ENCODE measurements around the gene PLPP6. TPM values are rescaled to one million over a fixed set of nuclear protein-coding genes. Genes with fewer than 3 reads are reported as not detected.

Gene PLPP6
- 10 to 100 TPM in 3 of 4 donors, 1 to 10 TPM in 1; 7.1 to 22.7 (median 16.3) TPM for total RNA-seq

DNA sequence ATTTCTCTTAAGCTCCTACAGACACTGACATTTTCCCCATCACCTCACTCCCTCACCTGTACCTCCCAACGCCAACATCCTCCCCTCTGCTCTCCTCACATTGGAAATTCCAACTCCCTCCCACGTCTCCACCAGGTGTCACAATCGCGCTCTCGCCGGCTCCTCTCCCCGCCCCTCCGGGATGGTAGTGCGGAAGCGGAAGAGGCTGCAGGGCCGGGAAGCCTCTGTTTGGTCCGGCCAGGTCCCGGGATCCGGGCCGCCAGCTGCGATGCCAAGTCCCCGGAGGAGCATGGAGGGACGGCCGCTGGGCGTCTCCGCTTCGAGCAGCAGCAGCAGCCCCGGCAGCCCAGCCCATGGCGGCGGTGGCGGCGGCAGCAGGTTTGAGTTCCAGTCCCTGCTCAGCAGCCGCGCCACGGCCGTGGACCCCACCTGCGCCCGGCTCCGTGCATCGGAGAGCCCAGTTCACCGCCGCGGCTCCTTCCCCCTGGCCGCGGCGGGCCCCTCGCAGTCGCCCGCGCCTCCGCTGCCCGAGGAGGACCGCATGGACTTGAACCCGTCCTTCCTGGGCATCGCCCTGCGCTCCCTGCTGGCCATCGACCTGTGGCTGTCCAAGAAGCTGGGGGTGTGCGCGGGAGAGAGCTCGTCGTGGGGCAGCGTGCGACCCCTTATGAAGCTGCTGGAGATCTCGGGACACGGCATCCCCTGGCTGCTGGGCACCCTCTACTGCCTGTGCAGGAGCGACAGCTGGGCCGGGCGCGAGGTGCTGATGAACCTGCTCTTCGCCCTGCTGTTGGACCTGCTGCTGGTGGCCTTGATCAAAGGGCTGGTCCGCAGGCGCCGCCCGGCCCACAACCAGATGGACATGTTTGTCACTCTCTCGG lies at the start of gene PLPP6:
Gene PLPP6 (plus strand): TSS at position 187 of the 881 bp plus-strand sequence. CDS start 82 bp downstream, at position 269.
- in situ Hi-C loops (cut with MboI; ENCODE audit: low pct_ligation_motif_present in 1 of 4, low pct_unique_long_range_greater_than_20kb in 1 of 4, low sequenced_read_pairs in 3 of 4), result loop anchor here in 1 of 4 donors (25.0 kb wide), 1 partner anchor 325 kb away; the partner anchor contains the start of gene JAK2
- no peaks in the 10 kb centered on the region for H3K36me3 ChIP-seq
- H3K4me1 ChIP-seq, result peaks cover 3 to 54% (median 30%) of the 10 kb centered on the region in 4 donors
- no peaks in the 10 kb centered on the region for H3K27me3 ChIP-seq
- 8% methylated on average over 40 of the region's 70 CpGs; no CpG with 5 or more reads in 1 of the 2 donors for WGBS, 2 donors (ENCODE audit: low coverage in 1 of 2)
- H3K9me3 ChIP-seq, result no peaks in the 10 kb centered on the region
- intact Hi-C loops (cut with DNase I; ENCODE audit: low total_unique reads), result loop anchor here (2.0 kb wide), 1 partner anchor 16 kb away; the partner anchor contains the start of gene CDC37L1
- H3K4me3 ChIP-seq, result peak within 1 kb of the TSS; percentile 62 to 99 (median 82)
- peak within 1 kb of the TSS; percentile 87 to 94 (median 92) for H3K27ac ChIP-seq
- TF ChIP-seq, protein P1, sequence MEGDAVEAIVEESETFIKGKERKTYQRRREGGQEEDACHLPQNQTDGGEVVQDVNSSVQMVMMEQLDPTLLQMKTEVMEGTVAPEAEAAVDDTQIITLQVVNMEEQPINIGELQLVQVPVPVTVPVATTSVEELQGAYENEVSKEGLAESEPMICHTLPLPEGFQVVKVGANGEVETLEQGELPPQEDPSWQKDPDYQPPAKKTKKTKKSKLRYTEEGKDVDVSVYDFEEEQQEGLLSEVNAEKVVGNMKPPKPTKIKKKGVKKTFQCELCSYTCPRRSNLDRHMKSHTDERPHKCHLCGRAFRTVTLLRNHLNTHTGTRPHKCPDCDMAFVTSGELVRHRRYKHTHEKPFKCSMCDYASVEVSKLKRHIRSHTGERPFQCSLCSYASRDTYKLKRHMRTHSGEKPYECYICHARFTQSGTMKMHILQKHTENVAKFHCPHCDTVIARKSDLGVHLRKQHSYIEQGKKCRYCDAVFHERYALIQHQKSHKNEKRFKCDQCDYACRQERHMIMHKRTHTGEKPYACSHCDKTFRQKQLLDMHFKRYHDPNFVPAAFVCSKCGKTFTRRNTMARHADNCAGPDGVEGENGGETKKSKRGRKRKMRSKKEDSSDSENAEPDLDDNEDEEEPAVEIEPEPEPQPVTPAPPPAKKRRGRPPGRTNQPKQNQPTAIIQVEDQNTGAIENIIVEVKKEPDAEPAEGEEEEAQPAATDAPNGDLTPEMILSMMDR (IDR thresholded peaks at IDR 0.05), result peak; percentile 46 to 71 (median 55)
- TF ChIP-seq POLR2A (IDR thresholded peaks at IDR 0.05) (peak; percentile 87), EP300 (IDR thresholded peaks at IDR 0.05; ENCODE audit: low read depth) (no peak), POLR2AphosphoS5 (IDR thresholded peaks at IDR 0.05) (peak; percentile 78 to 94 (median 92))
- peak; percentile 93 for DNase-seq

DNA sequence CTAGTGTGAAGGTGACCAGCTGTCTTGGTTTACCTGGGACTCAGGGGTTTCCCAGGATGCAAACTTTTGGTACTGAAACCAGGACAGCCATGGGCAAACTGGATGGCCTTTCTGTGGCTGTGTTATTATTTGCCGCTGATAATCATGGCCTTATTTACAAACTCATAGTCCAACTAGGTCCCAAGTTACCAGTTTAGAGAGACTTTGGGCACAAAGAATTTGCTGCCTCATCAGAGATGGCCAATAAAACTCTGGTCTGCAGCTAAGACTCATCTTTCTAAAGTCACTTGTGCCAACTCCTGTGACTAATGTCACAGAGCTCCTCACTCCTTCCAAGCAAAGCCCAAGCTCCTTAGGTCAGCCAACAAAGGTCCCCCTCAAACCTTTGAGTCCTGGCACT lies 47.5 kb upstream of the PLPP6 start:
- Histone ChIP-seq H3K36me3 (no peaks in the 10 kb centered on the region), H3K4me3 (no peak overlapping the region), H3K4me1 (no peaks in the 10 kb centered on the region), H3K27ac (no peak overlapping the region), H3K9me3 (no peaks in the 10 kb centered on the region), H3K27me3 (no peaks in the 10 kb centered on the region)
- intact Hi-C loops (cut with DNase I; ENCODE audit: low total_unique reads), result no loop called here
- no peak for DNase-seq
- 83% methylated on average over 1 of the region's 1 CpG; no CpG with 5 or more reads in 1 of the 2 donors for WGBS, 2 donors (ENCODE audit: low coverage in 1 of 2)
- in situ Hi-C loops (cut with MboI; ENCODE audit: low pct_ligation_motif_present in 1 of 4, low pct_unique_long_range_greater_than_20kb in 1 of 4, low sequenced_read_pairs in 3 of 4), result no loop called here
- TF ChIP-seq POLR2A (IDR thresholded peaks at IDR 0.05) (no peak), POLR2AphosphoS5 (IDR thresholded peaks at IDR 0.05) (no peak), EP300 (IDR thresholded peaks at IDR 0.05; ENCODE audit: low read depth) (no peak)
- TF ChIP-seq, protein P1 (IDR thresholded peaks at IDR 0.05), result no peak

DNA sequence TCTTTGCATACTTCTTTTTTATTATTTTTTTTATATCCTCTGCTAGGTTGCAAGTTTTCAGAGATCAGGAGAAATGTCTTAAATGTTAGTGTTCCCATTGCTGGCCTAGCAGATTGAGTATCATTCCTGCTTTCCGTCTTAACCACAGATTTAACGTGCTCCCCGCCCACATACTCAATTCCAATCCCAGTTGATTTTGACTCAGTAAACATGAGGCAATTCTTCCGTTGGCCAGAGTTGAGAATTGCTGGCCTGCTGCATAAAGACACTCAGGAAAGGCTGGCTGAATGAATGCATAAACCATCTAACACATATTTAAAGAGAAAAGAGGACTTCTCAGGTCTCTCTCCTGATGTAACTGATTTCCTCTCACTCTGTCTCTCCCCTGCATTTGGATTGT lies 46.8 kb upstream of the PLPP6 start:
- Histone ChIP-seq H3K27me3 (no peaks in the 10 kb centered on the region), H3K4me1 (no peaks in the 10 kb centered on the region), H3K36me3 (no peaks in the 10 kb centered on the region), H3K9me3 (no peaks in the 10 kb centered on the region), H3K27ac (no peak overlapping the region), H3K4me3 (no peak overlapping the region)
- intact Hi-C loops (cut with DNase I; ENCODE audit: low total_unique reads), result no loop called here
- in situ Hi-C loops (cut with MboI; ENCODE audit: low pct_ligation_motif_present in 1 of 4, low pct_unique_long_range_greater_than_20kb in 1 of 4, low sequenced_read_pairs in 3 of 4), result no loop called here
- DNase-seq, result no peak
- 54 to 57% methylated on average over 3 to 4 of the region's 4 CpGs for WGBS, 2 donors (ENCODE audit: low coverage in 1 of 2)
- no peak for TF ChIP-seq EP300 (IDR thresholded peaks at IDR 0.05; ENCODE audit: low read depth)
- TF ChIP-seq POLR2A (IDR thresholded peaks at IDR 0.05), result no peak
- no peak for TF ChIP-seq POLR2AphosphoS5 (IDR thresholded peaks at IDR 0.05)
- TF ChIP-seq, protein P1 (IDR thresholded peaks at IDR 0.05), result no peak

DNA sequence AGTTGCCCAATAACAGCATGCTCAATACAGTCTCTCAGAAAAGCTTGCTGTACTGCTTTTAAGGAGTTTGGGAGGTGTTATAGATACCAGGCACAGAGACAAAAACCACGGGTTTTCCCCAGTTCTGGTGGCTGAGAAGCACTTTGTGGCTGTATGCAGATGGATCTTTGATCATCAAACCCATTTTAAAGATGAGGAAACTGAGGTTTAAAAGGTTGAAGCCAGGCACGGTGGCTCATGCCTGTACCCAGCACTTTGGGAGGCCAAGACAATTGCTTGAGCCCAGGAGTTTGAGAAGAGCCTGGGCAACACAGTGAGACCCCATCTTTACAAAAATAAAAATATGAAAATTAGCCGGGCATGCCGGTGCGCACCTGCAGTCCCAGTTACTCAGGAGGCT lies 46.3 kb upstream of the PLPP6 start:
- in situ Hi-C loops (cut with MboI; ENCODE audit: low pct_ligation_motif_present in 1 of 4, low pct_unique_long_range_greater_than_20kb in 1 of 4, low sequenced_read_pairs in 3 of 4) (no loop called here), intact Hi-C loops (cut with DNase I; ENCODE audit: low total_unique reads) (no loop called here)
- H3K27me3 ChIP-seq, result no peaks in the 10 kb centered on the region
- 88 to 91% methylated on average over 3 to 5 of the region's 5 CpGs for WGBS, 2 donors (ENCODE audit: low coverage in 1 of 2)
- TF ChIP-seq, protein P1 (IDR thresholded peaks at IDR 0.05), result no peak
- no peak for TF ChIP-seq EP300 (IDR thresholded peaks at IDR 0.05; ENCODE audit: low read depth)
- TF ChIP-seq POLR2A (IDR thresholded peaks at IDR 0.05), result no peak
- TF ChIP-seq POLR2AphosphoS5 (IDR thresholded peaks at IDR 0.05), result no peak
- no peaks in the 10 kb centered on the region for H3K4me1 ChIP-seq
- no peaks in the 10 kb centered on the region for H3K9me3 ChIP-seq
- no peaks in the 10 kb centered on the region for H3K36me3 ChIP-seq
- no peak overlapping the region for H3K4me3 ChIP-seq
- no peak overlapping the region for H3K27ac ChIP-seq
- DNase-seq, result no peak
